AML-193 (cell line): ENCODE results near the gene KIAA1217.

ENCODE experiments used
- DNase-seq, 2 experiments: peaks; one replicate each; lab custom pipeline; 2025; lab: John Stamatoyannopoulos, UW

KIAA1217 gene

DNA sequence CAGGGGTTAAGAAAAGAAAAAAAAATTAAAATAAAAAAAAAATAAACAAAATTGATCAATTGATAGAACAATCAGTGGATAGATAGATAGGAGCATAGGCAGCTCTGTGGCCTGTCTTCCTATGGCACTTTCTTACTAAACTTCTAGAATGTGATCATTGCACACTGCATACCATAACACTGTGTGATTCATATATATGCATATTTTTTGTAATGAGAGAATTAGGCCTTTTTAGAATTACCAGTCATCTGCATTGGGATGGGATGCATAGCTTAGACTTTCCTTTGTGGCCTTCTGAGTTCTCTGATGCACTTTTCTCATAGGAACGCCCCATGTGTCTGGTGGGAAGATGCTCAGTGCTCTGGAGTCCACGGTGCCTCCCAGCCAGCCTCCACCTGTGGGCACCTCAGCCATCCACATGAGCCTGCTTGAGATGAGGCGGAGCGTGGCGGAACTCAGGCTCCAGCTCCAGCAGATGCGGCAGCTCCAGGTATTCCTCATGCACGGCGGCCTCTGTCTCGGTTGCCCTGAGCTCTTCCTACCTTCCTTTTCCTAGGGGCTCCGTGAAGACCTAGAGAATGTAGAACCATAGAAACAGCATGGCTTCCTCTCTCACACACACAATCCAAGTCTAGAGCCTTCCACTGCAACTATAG lies 292.2 kb downstream of the KIAA1217 start:
- DNase-seq: no peak

DNA sequence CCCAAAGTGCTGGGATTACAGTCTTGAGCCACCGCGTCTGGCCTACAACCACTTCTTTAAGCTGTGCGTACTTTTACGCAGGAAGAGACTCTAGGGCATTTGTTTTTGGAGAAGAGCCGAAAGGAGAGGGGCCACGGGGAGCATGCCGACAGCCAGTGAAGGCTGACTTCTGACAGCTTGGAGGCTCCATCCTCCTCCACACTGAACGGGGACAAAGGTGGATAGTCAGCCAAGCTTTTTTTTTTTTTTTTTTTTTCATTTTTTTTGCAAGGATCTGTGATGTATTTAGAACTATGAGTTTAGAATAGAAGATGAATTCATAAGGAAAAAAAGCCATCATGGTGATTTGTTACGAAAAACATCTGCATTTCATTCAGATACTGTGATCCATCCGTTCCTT lies 293.1 kb downstream of the KIAA1217 start:
- no peak for DNase-seq

DNA sequence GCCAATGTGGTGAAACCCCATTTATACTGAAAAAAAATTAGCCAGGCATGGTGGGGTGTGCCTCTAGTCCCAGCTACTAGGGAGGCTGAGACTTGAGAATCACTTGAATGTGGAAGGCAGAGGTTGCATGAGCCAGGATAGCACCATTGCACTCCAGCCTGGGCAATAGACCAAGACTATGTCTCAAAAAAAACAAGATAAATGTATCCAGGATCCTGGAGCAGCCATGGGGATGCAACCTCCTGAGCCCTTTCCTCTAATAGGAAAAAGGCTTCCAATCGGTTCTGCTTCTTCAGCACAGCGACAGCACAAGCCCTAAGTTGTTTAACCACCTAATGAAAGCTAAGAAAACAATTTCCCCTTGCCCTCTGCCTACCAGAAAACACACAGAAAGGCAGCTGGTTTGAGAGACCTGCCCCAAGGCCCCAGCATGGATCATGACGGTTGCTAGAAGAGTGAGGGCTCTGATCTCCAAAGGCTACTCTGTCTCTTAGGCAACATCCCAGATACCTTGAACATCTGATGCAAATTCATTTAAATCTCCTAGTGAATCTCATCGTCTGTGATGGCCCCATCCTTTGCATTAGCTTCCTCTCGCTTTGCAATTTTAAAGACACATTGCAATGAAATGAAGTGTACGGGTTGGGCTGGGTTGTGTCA lies 294.0 kb downstream of the KIAA1217 start:
- no peak for DNase-seq

DNA sequence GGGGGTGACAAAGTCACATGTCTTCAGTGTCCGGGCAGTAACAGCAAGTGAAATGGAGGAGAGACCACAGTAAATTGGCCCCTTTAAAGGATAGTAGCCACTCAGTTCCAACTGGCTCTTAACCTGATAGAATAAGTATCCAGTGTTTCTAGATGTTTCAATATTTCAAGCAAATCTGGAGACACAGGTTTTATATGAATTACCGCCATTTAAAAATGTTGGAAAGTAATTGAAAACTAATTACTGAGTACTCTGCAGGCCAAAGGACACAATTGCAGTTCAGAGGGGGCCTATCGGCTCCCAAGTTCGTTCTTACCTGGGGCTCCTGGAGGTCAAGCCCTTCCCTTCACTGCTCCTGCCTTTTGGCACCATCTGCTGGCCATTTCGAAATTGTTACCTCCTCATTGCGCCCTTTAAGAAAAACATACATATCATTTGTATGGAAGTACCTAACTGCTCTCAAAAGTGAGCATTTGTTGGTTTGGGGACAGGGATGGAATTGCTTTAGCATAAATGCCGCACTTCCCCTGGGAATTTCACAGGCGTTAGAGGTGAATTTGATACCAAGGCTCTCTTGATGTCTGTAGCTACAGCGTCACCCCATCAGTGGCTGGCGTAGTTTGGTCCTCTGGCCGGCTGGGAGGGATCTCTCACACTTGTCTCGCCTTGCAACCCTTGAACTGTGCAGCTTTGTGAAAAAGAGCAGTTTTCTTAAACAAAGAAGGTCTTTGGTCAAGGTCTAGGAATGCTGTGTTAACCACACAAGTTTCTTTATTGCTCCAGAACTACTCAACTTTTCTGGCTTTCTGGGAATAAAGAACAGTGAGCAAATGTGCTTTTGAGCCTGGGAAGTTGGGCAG lies 294.8 kb downstream of the KIAA1217 start:
- peak; percentile 37 to 59 for DNase-seq

DNA sequence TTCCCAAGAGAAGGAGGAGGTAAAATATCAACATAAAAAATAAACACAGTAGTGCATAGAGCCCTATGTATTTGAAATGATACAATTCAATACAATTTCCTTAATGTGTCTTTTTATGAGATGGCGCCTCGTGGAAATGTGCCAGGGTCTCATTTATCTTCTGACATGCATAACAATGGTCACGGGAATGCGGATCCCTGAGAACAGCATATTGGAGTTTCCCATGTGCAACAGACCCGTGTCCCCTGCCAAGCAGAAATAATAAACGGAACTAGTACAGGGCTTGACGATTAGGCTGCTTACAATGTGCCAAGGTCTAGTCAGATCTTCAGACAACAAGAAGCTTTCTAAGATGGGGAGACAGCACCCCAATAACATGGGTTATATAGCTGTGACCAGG lies 296.8 kb downstream of the KIAA1217 start:
- no peak for DNase-seq

DNA sequence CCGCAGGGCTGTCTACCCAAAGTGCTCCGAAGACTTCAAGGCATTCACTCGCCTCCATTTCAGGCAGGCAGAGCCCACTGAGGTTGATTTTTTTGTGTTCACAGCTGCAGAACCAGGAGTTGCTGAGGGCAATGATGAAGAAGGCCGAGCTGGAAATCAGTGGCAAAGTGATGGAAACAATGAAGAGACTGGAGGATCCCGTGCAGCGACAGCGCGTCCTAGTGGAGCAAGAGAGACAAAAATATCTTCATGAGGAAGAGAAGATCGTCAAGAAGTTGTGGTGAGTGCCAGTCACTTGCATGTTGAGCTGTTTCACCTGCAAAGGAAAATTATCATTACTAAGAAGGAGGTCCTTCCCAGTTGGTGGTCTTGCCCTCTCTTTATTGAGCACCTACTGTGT lies 304.2 kb downstream of the KIAA1217 start:
- peak; percentile 14 to 25 for DNase-seq

DNA sequence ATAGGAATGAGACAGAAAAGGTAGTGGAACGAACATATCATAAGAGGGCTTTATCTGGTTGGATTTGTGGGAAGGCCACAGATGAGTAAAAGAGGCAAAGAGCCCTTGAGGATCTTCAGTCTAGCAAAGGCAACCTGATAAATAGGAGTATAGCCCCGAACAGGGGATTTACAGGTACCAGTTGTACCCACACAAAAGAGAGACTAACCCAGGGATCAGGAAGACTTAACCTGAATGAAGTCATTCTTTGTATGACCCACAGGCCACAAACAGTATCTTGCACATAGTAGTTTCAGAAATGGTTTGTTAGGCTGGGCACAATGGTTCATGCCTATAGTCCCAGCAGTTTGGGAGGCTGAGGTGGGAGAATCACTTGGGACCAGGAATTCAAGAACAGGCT lies 306.5 kb downstream of the KIAA1217 start:
- DNase-seq: no peak

DNA sequence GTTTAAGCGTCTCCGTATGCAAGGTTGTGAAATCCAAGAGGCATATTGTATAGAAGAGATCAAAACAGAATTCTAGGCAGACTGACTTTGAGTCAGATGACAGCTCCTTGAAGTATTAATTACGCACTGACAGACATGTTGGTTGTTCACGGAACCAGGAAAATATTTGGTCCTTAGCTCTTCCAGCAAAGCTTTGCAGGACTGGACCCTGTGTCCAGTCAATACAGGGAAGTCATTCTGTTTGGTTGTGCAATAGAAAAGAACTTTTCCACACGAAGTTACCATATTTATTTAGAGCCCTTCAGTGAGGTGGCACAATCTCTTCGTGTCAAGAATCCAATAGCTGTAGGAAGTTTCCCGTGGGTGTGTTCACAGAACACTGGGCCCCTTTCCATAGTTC lies 309.5 kb downstream of the KIAA1217 start:
- DNase-seq: no peak

DNA sequence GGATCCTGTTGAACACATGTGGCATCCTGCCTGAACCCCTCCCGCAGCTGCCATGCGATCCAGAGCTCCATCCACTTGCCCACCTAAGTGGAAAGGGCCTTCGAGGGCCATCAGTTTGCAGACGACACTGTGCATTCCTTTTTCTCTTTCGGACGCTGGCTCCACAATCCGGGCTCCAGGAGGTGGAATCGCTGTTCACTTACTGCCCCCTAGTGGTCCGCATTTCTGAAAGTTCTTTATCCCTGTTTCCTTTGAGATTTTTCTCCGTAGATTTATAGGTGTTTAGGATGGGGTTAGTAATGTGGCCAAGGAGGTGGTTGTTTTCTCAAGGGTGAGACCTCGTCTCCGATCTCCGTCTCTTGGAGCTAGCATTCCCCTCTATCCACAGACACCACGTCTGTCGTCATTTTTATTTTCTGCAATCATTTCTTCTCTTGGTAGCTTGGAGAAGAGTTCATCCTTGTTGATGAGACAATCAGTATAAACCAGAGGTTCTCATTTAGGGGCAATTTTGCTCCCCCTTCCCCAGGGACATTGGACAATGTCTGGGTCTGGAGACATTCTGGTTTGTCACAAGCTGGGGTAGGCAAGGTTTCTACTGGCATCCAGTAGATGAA lies 310.2 kb downstream of the KIAA1217 start:
- peak in 1 of 2 experiments; percentile 6 for DNase-seq

DNA sequence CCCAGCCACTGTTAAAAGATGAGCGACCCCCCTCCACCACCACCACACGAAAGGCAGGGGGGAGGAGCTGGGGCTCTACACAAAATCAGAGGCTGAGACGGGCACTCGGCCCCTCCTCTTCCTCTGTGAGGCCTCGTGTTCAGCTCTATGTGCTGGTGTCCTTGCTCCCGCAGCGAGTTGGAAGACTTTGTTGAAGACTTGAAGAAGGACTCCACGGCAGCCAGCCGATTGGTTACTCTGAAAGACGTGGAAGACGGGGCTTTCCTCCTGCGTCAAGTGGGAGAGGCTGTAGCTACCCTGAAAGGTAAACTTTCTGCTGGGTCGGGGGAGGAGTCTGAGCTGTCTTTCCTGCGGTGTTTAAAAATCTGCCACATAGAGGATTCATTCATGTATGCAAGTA lies 311.0 kb downstream of the KIAA1217 start:
- no peak for DNase-seq

DNA sequence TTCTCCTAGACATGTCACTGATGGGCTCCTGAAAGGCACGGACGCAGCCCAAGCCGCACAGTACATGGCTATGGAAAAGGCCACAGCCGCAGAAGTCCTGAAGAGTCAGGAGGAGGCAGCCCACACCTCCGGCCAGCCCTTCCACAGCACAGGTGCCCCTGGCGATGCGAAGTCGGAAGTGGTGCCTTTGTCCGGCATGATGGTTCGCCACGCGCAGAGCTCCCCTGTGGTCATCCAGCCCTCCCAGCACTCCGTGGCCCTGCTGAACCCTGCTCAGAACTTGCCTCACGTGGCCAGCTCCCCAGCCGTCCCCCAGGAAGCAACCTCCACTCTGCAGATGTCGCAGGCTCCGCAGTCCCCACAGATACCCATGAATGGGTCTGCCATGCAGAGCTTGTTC lies 315.4 kb downstream of the KIAA1217 start:
- DNase-seq: no peak

DNA sequence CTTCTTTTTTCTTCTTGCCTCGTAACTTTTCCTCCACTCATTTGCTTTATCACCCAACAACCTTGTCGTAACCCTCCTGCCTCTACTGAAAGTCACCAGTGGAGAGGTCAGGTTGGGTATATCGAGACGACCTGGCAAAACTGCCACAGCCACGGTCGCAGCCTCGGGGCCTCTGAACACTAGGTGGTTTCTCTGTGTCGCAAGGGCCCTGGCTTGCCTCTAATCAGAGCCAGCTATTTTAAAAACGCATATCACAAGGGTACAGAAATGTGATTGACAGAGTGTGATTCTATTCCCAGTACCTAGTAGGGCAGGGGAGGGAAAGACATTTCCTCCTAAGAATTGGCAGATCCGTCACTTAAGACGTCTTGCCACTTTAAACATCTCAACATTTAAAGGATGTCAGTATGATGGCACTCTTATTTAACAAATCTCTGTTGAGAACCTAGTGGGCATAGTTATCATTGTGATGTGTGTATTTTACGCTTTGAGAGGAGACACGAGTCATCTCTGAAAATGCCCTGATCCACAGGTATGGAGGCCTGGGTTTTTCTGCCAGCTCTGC lies 317.2 kb downstream of the KIAA1217 start:
- DNase-seq: no peak

DNA sequence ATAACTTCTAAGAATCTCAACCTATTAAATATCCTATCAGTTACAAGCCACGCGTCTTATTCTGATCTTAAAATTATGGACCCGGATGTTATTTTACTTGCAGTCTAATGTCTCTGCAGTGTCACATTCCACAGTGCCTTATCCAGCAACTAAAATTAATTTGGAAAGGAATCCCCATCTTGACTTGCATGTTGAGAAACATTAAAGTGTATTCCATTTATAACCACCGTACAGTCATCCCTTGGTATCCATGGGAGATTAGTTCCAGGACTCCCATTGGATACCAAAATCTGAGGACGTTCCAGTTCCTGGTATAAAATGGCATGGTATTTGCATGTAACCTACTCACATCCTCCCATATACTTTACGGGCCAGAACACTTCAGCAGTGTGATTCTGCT lies 320.0 kb downstream of the KIAA1217 start:
- DNase-seq: no peak

DNA sequence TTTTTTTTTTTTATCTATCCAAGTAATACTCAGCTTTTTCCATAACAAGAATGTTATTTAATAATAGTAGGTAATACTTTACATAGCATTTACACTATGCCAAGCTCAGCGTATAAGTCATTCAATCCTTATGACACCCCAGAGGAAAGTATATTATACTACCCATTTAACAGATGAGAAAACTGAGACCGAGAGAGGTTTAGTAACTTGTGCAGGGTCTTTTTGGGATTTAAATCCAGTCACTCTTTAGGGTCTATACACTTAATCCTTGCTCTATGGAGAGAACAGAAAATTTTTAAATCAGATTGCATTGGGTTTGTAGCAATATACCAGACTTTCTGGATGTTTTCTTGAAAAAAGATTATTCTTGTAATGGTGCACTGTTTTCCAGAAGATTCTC lies 322.5 kb downstream of the KIAA1217 start:
- DNase-seq: no peak

DNA sequence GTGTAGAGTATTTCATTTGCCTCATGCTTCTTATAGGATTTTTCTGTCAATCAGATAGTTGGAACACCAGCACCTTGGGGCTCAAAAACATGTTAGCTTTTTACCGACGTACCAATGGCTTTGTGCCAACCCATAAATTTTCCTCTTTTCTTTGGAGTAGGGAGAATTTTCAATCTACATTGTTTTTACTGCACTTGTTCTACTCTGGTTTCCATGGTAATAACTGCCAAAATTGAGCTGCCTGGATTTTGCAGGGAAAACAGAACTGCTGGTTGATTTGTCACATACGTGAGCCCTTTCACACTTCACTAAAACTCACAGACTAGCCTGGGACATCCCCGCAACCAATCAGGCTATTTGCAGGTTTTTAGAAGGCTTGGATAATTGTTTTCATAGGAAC lies 325.0 kb downstream of the KIAA1217 start:
- DNase-seq: no peak

DNA sequence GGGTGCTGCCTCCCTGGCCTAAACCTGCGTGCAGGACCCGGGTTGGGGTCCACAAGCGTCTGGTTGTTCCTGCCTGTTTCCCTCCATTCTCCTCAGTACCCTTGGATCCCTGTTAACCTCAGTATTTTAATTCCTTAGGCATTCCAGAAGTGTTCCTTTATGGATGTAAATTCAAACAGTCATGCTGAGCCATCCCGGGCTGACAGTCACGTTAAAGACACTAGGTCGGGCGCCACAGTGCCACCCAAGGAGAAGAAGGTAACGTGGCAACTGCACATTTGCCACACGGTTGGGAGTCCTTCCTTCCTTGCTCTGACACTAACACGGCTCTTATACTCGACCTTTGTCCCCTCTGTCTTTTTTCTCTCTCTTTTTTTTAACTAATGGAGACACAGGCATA lies 327.7 kb downstream of the KIAA1217 start:
- no peak for DNase-seq

DNA sequence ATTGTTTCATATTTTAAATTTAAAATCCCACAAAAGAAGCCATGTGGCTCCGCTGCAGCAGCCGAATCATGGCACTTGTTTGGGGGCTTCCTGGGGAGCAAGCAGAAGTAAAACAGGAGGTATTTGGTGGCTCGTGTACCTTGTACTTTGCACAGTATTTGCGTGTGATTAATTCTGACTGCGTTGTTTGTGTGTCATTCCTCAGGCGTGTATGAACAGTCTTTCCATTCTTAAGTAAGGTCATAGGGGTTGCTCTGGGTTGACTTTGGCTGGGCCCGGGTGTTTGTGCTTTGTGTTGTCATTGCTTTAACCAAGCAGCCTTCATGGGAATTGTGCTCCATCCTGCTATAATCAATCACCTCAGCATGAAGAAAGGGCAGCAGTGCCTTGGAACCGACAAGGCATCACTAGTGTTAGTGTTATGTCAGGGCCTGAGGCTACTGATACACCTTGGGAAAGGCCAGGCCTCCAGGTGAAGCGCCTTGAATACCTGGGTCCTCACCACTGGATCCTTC lies 332.4 kb downstream of the KIAA1217 start:
- DNase-seq: no peak

DNA sequence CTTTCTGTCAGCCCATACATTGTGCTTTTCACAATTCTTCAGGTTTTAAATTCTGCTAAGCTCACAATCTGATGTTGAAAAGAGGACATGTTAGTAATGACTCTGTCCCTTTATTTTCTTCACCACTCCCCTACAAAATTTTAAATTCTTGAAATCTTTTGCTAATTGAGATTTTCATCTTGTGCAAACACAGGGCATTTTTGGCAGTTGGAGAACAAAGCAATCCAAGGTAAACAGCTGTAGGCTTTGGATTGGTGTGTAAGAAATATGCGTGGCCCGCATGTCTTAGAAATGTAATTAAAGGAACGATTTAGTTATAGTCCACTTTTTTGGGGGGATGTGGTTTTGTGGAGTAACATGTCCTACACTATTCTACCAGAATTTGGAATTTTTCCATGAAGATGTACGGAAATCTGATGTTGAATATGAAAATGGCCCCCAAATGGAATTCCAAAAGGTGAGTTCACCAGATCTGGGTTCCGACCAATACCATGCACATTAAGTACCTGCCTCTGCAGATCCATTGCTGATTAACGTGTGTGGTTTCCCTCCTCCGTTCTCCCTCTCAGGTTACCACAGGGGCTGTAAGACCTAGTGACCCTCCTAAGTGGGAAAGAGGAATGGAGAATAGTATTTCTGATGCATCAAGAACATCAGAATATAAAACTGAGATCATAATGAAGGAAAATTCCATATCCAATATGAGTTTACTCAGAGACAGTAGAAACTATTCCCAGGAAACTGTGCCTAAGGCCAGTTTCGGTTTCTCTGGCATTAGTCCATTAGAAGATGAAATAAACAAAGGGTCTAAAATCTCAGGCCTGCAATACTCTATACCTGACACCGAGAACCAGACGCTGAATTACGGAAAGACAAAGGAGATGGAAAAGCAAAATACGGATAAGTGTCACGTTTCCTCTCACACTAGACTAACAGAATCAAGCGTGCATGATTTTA lies 333.7 kb downstream of the KIAA1217 start:
- DNase-seq: no peak

DNA sequence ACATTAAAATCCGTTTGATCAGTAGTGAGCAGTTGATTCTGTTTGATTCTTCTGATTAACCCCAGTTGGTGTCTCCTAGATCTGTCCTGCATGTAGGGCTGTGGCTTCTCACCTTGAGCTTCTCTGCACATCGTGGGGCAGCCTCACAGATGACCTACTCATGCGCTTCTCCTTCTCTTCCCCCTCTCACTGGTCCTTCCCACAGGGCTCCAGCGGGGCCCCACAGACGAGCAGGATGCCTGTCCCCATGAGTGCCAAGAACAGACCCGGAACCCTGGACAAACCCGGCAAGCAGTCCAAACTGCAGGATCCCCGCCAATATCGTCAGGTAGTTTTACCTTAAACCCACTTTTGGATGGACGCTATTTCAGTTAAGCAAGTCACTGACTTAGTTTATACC lies 335.8 kb downstream of the KIAA1217 start:
- no peak for DNase-seq

DNA sequence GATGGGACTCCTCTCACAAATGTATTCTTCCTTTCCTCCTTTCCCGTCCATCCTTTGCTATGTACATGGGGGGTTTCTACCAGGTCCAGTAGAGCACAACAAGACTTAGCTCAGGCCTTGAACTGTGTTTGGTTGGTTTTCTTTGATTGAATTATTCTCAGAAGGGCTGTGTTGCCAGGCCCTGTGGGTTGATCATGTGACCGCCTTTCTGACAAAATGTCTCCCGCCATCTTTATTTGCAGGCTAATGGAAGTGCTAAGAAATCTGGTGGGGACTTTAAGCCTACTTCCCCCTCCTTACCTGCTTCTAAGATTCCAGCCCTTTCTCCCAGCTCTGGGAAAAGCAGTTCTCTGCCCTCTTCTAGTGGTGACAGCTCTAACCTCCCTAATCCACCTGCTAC lies 336.6 kb downstream of the KIAA1217 start:
- no peak for DNase-seq

DNA sequence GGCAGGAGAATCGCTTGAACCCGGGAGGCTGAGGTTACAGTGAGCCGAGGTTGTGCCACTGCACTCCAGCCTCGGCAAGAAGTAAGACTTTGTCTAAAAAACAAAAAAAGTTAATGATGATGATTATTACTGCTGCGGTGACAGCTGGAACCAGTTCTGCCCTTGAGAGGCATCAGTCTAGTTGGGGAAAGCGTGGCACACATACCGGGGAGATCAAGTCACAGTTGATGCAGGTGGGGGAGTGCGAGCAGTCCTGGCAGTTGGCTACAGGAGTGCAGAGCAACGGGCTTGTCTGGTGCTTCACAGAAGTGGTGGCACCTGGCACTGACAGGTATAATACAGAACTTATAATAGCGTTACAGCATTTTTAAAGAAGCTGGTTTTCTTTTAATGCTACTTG lies 341.7 kb downstream of the KIAA1217 start:
- no peak for DNase-seq
